ENCODE data around the gene G6PC2. TPM values are rescaled to one million over a fixed set of nuclear protein-coding genes. Genes with fewer than 3 reads are reported as not detected.

G6PC2 gene, protein sequence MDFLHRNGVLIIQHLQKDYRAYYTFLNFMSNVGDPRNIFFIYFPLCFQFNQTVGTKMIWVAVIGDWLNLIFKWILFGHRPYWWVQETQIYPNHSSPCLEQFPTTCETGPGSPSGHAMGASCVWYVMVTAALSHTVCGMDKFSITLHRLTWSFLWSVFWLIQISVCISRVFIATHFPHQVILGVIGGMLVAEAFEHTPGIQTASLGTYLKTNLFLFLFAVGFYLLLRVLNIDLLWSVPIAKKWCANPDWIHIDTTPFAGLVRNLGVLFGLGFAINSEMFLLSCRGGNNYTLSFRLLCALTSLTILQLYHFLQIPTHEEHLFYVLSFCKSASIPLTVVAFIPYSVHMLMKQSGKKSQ
- not detected in 2 replicates for total RNA-seq

DNA sequence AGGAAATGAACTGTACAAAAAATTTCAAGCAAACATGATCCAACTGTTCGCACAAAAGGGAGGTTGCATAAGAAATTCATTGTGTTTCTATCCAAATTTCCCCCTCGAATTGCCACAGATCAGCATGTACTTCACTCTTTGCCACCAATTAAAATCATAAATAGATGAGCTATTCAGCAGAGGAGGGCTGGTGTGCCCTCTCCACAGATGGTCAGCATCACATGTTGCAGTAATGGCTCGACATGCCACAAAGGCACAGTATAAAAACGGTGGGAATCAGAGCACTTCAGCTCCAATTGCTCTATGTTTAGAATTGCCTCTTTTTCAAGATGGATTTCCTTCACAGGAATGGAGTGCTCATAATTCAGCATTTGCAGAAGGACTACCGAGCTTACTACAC is at the start of gene G6PC2:
TSS of gene G6PC2 (plus strand) at position 289 of the 400 bp plus-strand sequence. CDS start at position 330, 41 bp downstream.

DNA sequence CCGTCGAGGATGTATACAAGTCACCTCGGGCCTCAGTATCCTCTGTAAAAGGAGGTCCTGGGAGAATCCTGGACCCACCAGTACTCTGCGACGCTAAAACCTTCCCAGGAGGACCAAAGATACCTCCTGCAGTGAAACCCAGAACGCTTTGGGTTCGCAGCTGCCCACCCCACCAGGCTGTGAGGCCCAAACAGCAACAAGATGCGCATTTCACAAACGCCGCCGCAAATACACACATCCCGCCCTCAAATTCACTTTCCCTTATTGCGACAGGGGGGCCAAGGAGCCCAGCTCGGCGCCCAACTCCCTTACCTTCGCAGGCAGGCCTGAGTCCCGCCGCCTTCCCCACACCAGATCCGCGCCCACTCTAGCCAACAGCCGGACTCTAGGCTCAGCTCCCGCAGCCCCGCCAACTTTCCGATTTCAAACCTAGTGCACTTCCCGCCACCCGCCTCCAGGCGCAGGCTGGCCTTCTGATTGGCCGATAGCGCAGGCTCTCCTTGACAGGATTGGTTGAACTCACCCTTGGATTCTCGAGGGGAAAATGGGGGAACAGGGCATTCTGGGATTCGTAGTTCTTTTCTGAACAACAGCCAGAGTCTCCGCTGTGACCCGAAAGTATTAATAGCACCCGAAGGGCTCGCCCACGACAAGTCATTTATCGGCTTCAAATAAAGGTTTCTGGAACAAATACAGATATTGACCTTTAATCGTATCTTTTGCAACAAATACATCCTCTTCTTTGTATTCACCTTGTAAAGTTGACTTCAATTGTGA is 10.9 kb upstream of the G6PC2 start, which contains the start of gene SPC25:
TSS of gene SPC25 (minus strand) at position 425 of the 777 bp plus-strand sequence. CDS start 911 bp downstream, outside the sequence.

Other genes starting within 250 kb of the G6PC2 start
- gene NOSTRIN, start 98.7 kb upstream of the G6PC2 start, total RNA-seq = under 0.01 and 1.00 TPM in 2 replicates
- gene SPC25, start 10.9 kb upstream of the G6PC2 start, total RNA-seq = not detected in 2 replicates
- under 0.01 and 0.07 TPM in 2 replicates for gene ABCB11, start 130.0 kb downstream of the G6PC2 start, total RNA-seq
- gene DHRS9, start 168.3 kb downstream of the G6PC2 start, total RNA-seq = 8.8 and 15.0 TPM in 2 replicates

Data from nasal cavity respiratory epithelium epithelial cell of viscerocranial mucosa (primary cell).